ENCODE results near the gene DOCK10.

The DOCK10 gene

DNA sequence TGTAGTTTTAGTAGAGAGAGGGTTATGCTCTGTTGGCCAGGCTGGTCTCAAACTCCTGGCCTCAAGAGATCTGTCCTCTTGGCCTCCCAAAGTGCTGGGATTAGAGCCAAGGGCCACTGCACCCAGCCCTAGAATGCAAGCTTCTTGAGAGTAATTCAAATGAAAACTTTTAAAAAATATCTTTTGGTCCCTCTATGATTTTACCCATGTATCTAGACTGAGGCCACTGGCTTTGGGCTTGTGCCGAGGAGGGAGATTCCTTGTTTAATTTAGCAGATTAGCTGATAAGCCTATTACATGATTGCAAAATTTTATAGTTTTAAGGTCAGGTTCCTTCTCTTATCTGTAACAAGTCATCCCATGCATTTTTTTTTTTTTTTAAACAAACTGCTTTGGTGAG, 266.6 kb downstream of the DOCK10 start:
- no peak for DNase-seq (ENCODE audit: low spot score)

DNA sequence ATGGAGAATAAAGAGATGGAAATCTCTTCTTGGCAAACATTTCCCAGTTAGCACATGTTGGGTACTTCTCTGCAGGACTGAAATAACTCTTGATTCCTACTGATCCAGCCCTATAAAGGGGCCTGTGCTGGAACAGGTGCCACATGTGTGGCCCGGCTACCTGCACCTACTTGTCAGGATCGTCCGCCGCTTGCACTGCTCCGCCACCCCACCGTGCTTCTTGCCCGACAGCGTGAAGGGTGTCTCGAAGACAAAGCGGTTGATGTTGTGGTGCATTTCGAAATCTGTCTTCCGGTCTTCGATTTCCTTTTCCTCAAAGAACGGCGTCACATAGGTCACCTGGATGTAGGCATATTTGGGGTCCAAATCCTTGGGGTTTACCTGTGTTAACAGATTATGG, 267.5 kb downstream of the DOCK10 start:
- no peak for DNase-seq (ENCODE audit: low spot score)

DNA sequence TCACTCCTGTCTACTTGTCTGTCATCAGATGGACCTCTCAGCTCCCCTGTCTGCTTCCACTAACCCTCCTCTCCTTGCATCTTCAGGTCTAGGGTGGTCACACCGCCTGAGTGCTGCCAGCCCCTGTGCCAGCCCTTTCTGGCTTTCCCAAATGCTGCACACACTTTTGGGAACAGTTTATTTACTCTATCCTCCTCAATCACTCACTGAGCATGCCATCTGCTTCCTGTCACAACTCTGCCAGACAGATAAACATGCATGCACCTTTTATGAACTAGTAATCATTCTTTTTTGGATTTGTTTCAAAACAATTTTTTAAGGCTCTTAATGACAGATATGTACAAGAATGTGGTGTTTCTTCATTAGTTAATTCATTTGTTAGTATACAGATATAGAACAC, 269.8 kb downstream of the DOCK10 start:
- DNase-seq (ENCODE audit: low spot score): no peak

DNA sequence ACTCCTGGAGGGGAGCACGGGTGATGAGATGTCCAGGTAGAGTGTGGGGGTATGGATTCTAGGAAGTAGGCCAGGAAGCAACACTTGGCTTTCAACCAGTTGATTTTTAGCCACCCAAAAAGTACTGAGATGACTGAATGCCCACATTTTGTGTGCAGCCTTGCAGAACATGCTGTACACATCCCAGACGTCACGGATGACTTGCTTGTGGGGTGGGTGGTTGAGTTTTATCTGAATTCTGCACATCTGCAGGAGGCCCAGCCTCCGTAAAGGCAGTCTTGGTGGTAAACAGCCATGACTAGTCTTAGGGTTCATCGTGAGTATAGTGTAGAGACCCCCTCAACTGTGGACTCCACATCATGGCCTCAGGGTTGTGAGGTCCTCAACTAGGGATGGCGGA, 272.8 kb downstream of the DOCK10 start:
- DNase-seq (ENCODE audit: low spot score): no peak

DNA sequence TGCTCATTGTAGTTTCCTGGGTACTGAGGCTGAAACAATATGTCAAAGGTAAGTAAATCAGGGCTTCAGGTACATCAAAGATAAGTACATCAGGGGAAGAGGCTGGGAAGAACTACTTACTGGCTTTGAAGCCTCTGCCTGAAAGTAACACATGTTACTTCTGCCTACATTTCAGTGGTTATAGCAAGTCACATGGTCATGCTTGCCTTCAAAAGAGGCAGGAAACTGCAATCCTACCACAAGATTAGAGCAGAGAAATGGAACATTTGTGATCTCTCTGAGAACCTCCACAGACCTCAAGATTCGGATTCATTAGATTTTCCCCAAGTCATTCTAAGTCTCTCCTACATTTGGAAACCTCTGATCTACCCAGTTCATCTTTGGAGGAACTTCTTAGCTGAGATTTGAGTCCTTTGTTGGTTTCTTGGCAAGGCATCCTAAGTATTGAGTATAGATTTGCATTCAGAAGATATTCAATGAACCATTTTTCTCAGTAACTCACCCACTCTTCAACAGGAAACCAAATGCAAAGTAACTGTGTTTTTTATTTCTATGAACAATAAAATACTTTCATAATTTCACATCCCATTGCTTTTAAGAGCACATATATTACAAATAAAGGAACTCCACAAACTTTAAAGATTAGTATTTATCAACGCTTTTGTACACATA, 277.6 kb downstream of the DOCK10 start:
- DNase-seq (ENCODE audit: low spot score): no peak

DNA sequence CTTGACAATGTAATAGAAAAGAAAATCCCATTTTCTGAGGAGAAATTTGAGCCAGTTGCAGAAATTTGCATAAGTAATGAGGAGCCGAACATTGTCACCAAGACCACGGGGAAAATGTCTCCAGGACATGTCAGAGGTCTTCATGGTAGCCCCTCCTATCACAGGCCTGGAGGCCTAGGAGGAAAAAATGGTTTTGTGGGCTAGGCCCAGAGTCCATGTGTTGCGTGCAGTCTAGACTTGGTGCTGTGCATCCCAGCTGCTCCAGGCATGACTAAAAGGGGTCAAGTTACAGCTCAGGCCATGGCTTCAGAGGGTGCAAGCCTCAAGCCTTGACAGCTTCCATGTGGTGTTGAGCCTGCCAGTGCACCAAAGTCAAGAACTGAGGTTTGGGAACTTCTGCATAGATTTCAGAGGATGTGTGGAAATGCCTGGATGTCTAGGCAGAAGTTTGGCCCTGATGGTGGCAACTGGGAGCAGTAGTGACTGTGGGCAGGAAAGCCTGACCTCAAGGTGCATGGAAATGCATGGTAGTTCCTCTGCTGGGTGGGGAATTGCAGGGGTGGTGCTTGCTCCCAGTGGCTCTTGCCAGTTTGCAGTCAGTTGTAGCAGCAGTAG, 284.2 kb downstream of the DOCK10 start:
- DNase-seq (ENCODE audit: low spot score): no peak

DNA sequence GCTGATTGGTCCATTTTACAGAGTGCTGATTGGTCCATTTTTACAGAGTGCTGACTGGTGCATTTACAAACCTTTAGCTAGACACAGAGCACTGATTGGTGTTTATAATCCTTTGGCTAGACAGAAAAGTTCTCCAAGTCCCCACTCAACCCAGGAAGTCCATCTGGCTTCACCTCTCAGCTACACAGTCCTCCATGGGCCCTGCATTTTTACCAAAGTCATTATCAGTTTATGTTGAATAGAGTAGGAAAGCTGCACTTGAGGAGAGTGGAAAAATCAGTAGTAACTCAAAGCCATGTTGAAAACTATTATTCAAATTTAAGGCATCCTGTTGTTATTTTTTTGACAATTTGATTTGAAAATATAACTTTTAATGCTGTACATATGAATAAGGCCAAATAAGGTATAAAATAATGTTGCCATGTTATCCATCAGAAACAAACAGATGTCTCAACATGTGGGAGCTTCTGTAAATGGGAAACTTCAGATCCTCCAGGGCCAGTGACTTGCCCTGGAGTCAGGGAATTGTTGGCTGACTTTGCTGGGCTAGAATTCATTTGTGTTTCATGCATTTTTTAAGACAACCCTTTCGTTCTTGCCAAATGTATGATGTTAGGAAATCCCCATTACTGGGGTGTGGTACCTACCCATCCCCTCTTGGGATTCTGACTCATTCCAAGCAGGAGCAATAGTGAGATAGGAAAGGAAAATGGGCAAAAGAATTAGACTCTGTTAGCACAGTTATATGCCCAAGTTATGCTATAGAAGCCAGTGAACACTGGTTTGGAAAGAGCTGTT, 288.3 kb downstream of the DOCK10 start:
- no peak for DNase-seq (ENCODE audit: low spot score)

DNA sequence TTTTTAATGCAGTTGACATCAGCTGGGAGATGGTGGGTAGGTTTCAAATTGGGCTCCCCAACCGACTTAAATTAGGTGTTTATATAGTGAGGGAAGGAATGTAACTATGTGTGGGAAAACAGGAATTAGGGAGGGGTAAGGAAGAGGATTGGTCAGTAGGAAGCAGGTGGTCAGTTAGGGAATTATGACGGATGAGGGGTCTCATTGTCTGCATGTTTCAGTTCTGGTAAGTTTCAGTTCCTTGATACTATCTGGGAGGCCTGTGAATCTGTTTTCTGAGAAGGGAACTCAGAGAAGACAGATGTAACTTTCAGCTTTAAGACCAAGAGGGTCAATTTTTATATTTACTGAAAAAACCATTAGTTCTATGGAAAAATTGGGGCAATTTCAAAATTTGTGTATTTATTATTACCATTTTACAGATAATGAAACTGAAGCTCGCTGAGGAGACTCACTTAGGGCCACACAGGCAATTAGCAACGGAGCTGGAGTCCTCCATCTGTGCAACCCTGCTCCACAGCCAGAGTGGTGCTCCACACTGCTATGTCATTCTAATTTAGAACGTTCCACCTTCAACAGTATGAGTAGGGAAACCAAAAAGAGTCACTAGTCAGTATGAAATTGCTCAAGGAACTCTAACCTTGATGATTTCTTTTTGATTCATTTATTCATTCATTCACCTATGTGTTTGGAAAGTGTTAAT, 290.1 kb downstream of the DOCK10 start:
- no peak for DNase-seq (ENCODE audit: low spot score)

DNA sequence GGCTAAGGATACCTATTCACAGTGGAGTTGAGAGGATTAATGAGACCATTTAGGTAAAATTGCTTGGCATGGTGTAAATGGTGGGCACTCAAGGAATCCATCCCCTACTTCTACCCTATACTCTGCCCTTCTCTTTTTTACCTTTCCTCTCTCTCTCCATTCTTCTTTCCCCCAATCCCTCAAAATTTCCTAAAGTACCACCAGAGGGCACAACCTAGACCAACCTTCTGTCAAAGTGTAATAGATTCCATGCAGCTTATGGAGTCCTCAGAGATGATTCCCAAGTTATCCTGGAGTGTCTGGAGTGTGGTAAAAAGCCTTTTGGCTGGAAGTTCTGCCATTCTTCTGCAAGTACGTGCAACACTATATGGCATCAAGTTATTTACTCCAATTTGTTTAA, 293.1 kb downstream of the DOCK10 start:
- no peak for DNase-seq (ENCODE audit: low spot score)

DNA sequence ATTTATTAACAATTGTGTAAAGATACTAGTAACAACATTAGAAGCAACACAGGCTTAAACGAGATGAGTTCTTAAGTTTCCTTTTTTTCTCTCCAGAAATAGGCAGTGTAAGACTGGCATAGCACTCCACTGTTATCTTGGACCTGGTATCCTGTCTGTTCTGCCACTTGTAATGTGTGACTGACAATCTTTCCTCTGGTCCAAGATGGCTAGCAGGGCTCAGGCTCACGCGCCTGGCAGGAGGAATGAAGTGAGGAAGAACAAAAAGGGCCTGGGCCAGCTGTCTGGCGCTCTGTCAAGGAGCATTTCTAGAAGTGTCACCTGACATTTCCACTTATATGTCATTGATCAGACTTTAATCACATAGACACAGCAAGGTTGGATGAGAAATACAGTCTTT, 294.5 kb downstream of the DOCK10 start:
- DNase-seq (ENCODE audit: low spot score): no peak

DNA sequence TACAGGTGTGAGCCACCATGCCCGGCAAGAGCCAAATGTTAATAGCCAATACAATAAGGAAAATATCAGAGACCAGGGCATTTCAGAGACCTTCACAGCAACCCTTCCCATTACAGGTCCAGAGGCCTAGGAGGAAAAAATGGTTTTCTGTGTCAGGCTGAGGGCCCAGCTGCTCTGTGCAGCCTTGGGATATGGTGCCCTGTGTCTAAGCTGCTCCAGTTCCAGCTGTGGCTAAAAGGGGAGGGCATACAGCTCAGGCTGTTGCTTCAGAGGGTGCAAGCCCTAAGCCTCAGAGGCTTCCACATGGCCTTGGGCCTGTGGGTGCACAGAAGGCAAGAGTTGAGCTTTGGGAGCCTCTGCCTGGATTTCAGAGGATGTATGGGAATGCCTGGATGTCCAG, 306.0 kb downstream of the DOCK10 start:
- DNase-seq (ENCODE audit: low spot score): no peak

DNA sequence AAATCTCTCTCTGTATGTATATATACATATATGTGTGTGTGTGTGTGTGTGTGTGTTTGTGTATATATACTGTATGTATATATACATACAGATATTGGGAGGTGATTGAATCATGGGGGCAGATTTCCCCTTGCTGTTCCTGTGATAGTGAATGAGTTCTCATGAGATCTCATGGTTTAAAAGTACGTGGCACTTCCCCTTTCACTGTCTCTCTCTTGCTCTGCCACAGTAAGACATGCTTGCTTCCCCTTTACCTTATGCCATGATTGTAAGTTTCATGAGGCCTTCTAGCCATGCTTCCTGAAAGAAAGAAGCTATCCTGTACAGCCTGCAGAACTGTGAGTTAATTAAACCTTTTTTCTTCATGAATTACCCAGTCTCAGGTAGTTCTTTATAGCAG, 307.3 kb downstream of the DOCK10 start:
- no peak for DNase-seq (ENCODE audit: low spot score)

DNA sequence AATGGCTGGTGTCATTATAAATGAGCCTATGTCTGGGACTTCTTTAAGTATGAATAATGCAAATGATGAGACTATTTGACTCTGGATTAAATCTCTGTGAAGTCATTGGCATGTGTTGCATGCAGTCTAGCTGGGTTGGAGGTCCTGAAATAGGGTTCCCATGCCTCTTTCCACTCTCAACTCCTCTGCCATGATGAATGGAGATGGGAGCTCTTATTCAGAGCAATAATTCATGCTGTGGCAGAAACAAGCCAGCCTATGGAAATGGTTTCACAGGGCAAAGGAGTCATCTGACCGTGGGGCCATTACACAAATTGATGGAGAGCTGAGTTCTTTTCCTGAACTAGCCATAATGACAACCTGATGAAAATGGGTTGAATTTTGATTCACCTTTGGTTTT, 310.6 kb downstream of the DOCK10 start:
- no peak for DNase-seq (ENCODE audit: low spot score)

DNA sequence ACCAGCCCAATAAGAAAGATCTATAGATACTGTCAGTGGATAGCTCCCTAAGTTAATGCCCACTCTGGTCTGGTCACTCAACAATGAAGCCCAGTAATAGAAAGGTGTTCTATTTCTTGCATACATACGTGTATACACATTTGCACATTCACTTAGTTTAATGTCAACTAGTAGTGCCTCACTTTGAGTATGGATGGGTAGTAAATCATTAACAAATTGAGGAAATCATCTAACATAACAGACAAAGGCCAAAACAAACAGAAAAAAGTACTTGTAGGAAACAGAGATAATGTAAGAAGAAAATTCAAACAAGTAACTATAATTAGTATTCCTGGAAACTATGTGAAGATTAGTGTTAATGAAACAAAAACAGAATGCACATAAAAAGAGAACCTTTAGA, 312.8 kb downstream of the DOCK10 start:
- no peak for DNase-seq (ENCODE audit: low spot score)

DNA sequence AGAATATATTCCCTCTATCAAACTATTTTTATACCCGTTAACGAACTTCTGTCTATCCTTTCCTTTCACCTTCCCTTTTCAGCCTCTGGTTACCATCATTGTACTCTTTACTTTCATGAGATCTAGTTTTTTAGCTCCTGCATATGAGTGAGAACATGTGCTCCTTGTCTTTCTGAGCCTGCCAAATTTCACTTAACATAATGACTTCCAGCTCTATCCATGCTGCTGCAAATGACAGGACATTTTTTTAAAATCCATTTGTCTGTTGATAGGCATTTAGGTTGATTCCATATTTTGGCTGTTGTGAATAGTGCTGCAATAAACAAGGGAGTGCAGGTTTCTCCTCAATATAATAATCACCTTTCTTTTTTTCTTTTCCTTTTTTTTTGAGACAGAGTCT, 317.9 kb downstream of the DOCK10 start:
- no peak for DNase-seq (ENCODE audit: low spot score)

DNA sequence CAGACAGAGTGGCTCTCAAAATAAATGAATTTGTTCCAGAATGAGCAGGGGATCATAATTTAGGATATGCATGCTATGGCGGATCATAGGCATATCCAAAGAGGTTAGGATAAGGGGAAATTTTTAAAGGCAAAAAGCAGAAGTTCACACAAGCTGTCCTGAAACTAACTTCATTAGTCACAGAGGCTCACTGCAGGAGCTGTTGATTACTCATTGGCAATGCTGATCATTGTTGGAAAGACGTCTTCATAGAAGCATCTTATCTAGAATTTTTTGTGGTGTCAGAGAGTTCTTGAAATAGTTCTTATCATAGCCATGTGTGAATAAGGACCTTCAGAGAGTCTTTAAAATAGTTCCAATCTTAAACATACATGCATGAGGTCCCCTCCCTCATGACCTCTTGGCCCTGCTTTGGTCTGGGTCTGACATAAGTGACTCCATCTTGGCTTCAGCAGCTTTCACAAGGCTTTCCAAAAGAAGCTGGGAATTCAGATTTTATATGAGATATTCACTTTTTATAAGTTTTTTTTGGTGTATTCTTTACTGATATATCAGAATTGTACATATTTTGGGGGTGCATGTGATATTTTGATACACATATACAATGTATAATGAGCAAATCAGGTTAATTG, 318.6 kb downstream of the DOCK10 start:
- DNase-seq (ENCODE audit: low spot score): no peak

DNA sequence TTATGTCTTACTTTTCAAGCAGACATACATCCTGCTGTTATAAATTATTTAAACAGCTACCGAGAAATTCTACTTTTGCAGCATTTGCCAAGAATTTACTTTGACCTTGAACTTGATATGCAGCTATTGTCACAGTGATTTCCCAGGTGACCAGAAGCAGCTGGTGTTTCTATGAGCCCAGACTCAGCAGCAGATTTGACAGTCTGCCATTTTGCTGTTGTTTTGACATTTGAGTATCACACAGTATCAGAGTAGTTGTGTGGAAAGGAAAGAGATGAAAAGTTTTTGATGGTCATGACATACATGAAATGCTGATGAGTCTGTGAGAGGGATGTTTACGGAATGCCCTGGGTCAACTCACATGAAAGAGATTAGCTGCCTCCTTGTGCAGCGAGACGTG, 319.5 kb downstream of the DOCK10 start:
- DNase-seq (ENCODE audit: low spot score): no peak

DNA sequence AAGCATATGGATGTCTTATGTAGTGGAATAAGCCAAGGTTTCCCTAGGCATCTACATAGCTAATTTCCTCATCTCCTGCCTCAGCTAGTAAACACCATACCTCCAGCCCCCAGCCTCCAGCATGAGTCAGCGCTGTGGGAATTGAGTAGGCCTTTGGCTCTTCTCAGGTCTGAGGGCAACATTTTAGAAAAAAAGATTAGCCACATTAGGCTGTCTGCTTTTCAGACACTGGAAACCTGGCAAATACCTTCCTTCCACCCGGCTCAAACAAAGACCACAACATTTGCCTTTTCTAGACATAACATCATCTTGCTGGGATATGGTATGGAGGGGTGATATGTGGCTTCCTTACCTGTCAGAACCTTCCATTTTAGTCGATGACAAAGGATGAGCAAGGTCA, 320.0 kb downstream of the DOCK10 start:
- no peak for DNase-seq (ENCODE audit: low spot score)

DNA sequence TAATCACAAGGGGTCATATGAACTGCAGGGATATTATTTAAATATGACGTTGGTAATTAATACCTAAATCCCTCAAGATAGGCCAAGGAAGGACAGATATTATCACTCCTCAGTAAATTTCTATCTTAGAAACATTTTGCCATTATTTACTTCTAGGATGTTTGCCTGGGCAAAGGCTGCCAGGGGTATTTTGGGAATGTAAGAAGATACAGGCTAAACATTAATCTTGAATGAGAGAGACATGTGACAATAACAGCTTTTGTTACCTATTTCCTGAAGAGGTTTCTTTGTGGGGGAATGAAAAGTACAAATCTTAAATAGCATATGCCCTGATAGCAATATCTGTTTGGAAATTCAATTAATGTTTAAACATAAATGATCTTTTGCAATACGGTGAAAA, 325.3 kb downstream of the DOCK10 start:
- no peak for DNase-seq (ENCODE audit: low spot score)

DNA sequence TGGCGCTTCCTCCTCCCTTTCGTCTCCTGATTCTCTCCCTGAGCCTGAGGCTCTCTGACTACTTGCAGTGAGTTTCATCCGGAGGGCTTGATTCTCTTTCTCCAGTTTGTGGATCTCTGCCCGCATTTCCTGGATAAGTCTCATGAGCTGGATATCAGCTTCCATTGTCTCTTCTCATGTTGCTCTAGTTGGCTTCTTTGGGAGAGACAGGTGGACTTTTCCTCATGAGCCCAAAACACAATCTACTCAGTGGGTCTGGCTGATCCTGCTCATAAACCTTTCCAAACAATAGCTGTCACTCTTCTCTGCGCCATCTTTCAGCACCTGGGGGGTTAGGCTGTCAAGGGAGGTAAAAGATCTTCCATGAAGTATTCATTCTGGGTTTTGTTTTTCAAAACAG, 326.1 kb downstream of the DOCK10 start, which contains the start of gene CCDC195:
CCDC195 (minus strand) TSS at position 165 of the 400 bp plus-strand sequence; CDS start at position 165, 0 bp downstream.
- no peak for DNase-seq (ENCODE audit: low spot score)

Measured in kidney capillary endothelial cell (primary cell).